GM21825 (cell line): Measurements from ENCODE around the gene AGBL4.

ENCODE experiments used
- ATAC-seq: cut with Tn5 transposase; IDR thresholded peaks from one replicate; pipeline ENCODE4 v1.9.1; 2021; ENCODE audit warnings: mild to moderate bottlenecking, moderate library complexity; ENCODE audit not compliant: unreplicated experiment

The AGBL4 gene

DNA sequence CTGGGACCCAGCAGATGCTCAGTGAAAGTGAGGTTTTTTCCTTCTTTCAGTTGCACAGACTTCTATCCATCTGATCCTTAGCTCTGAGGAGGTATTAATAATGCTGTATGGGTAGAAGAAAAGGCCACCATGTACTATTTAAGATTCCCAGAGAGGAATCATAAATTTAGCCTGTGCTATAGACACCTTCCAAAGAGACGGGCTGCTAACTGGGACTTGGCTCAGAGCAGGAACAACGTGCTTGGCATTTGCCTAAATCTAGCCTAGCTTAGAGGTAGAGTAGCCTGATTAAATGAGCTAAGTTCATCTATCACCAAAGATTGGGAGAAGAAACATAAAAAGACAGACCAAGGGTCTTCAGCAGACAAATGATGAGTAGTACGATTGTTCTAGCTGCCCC lies 1070.1 kb downstream of the AGBL4 start:
- no peak for ATAC-seq

DNA sequence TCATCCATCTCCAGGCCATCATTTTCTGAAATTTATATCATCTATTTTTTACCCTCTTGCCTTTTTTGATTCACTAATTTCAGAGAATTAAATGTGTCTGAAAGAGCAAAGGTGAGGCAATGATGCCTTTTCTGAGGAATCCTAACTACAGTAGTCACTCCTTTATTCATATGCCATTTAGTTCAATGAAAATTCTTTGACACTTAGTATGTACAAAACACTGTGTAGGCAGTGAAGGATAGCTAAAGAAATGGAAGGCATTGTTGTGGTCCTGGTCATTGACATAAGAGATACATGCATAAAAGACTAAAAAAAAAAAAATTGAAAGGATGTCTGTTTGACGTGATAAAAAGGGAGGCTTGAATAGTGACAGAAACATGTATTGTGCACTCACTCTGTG lies 1075.2 kb downstream of the AGBL4 start:
- no peak for ATAC-seq

DNA sequence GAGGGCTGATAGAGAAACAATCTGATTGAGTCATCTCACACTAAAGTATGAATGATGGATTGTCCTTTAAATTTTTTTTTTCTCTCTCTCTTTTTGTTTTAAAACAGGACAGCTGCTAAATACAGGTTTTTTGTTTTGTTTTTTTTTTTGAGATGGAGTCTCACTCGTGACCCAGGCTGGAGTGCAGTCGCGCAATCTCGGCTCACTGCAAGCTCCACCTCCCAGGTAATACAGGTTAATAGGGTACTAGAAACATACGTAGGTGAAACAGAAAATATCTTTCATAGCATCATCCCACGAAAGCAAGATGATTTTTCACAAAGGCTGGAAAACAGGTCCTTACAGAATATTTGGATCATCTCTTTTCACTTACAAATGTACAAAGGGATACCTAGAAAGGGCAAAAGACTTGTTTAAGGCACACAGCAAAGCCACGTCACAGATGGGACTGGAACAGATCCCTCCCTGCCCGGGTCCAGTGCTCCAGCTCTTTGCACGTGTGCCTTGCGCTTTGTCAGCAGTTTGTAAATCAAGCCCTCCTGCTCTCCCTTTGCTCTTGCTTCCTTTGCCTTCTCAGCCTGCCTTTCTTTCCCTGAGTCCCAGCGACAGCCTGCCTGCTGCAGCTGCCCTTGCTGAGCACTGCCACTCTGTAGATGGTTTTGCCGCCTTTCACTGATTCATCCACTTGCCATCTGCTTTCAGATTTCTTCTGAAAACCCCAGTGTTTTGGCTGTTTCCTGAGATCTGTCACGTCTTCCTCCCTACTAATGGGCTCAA lies 1075.8 kb downstream of the AGBL4 start:
- ATAC-seq, result no peak

DNA sequence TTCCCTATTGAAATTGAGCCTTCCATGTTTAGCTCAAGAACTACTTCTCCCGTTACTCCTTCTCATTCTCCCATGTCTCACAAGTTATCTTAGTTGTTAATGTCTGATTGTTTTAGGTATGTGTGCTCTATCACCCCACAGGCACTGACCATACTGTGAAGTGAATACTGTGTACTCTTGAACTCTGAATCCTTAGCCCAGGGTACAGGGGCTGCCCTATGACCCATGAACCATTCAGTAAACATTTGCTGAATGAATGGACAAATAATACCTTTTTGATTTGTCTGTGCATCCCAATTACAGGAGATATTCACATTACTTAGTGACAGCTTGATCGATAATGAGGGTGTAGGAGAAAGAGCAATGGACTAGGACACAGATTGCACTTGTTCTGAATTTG lies 1077.7 kb downstream of the AGBL4 start:
- ATAC-seq, result no peak

DNA sequence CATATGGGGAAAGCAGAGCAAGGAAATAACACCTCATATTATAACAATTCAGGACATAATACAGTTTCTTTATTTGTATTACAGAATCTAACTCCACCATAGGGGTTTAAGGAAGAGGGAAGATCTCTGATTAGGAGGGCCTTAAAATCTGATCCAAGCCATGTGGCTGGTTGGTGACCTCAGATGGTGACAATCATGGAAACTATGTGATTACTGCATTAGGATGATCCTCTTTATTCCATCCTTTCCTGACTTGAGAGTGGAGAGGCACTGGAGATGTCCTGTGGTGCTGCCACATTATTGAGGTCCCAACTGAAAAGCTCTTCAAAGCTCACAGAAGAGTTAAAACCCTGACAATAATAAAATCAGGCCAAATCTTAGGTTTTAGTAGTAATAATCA lies 1078.9 kb downstream of the AGBL4 start:
- no peak for ATAC-seq

DNA sequence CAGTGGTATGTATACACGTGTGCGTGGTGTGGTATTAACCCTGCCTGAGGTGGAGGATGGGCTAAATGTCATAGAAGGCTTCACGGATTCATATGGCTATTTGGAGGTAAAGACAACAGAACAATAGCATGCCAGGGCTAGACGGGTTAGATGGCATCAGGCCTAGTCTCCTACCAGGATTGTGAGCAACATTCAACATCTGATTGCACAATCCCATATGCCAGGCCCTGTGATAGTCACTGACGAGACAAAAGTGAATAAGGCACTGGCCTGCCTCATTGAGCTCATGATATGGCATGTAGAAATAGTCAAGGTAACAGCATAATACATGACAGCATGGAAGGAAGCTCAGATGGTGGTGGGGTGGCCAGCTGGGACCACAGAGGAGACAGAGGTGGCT lies 1079.9 kb downstream of the AGBL4 start:
- ATAC-seq, result no peak

DNA sequence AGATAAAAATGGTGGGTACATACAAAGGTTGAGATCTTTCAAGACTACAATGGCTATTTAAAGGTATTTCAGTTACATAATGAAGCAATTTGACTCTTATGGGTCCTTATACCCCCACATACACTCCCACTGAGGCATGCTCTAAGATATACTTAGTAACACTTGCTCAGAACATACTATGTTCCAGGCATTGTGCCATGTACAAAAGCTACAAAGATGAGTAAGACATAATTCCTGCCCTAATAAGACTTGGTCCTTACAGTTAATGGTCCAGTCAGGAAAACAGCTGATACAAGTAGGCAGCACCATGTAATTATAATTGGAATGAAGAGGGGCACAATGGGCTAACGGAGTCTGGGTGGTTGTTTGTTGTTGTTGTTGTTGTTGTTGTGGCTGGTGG lies 1080.4 kb downstream of the AGBL4 start:
- ATAC-seq, result no peak

DNA sequence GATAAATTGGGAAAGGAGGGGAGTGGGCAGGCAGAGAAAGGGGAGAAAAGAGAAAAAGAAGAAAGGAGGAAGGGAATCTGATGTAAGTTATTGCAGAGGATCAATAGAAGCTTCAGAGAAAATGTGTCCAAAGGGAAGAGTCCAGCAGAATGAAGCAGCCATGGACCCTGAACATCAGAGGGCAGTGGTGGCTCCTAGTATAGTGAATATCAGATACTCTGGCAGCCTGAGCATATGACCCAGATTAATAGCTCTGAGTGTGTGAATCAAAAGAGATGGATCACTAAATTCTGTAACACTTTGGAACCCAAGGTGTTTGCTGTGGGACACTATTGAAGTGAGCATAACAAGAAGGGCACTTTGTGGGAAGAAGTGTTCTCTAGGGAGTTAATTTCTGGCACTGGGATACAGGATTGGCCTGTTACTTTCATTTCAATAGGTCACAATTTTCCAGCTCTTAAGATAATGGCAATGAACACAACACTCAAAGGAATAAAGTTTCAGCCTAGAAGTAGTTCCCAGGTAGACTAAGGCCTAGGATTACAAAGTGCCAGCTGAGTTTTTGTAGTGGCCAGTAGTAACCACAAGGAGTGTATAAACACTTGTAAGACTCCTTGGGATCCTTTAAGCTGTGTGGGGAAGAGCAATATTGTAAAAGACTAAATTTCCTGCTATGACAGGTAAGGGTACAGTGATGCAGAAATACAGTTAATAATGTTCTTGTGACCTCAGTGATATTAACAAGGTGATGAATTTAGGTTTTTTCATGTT lies 1082.6 kb downstream of the AGBL4 start:
- ATAC-seq, result no peak

DNA sequence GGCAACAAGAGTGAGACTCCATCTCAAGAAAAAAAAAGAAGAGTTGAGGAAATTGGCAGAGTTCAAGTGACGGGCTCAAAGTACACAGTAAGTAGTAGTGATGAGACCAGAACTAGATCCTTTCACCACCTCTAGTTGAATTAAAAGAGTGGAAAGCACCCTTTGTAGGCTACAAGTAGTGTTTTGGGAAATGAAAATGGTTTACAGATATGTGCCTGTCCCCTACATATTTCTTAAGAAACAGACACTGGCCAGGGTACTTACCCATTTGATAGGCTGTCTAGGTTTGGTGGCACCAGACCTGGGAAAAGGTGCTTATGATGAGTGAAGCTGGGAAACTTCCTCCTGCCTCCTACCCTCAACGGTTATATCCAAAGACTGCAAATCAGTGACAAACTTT lies 1083.4 kb downstream of the AGBL4 start:
- no peak for ATAC-seq

DNA sequence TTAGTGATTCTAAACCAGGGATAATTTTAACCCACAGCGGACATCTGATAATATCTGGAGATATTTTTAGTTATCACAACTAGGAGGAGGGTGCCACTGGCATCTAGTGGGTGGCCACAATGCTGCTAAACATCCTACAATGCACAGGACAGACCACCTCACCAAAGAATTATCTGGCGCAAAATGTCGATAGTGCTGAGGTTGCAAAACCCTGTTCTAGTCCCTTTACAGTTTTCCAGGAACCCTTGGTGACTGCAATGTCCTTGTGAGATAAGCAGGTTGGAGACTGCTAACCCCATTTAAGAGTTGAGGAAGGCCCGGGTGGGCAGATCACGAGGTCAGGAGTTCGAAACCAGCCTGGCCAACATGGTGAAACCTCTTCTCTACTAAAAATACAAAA lies 1083.9 kb downstream of the AGBL4 start:
- no peak for ATAC-seq

DNA sequence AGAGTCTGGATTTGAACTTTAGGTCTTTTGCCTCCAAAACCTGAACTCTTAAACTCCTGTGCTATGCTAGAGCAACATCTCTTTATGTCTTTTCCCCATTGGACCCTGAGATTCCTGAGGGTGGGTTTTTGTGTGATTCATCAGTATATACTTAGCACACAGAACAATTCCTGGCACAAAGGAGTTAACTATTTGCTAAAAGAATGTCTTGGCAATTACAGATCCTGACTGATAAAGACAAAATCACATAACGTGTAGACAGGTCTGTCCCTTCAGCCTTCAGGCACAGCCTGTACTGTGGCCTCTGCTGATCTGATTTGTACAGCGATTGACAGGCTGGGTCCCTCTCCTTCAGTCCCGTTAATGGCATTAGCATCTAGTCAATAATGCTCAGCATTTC lies 1084.7 kb downstream of the AGBL4 start:
- ATAC-seq, result no peak

DNA sequence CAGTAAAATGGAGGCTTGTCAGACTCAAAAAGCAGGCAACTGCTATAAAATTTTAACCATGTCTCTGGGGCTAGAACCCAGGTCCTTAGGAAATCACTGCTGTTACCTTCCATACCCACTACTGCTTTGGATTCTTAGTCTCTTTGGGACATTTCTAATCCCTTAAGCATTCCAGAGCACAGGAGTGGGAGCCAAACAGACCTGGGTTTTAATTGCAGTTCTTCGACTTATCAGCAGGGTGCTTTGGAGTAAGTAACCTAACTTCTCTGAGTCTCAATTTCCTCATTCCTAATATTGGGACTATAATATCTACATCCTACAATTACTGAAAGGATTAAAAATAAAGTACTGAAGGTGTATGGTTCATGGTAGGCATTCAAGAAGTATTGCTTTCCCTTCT lies 1086.0 kb downstream of the AGBL4 start:
- no peak for ATAC-seq

DNA sequence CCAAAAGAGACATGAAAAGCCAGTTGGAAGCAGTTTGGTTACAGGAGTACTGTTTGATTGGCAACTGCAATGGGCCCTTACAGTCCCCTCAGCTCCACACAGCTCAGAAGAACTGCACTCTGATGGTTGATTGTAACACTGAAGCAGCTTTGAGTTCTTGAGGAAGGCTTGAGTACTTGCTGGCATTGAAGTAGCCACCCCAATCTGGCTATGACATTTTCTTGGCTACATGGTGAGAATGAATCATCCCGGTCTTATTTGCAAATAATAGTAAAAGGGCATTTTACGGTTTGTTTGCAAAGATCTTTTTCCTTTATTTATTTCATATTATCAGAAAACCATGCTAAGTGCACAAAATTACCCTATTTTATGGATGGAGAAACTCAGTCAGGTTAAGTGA lies 1087.3 kb downstream of the AGBL4 start:
- no peak for ATAC-seq

DNA sequence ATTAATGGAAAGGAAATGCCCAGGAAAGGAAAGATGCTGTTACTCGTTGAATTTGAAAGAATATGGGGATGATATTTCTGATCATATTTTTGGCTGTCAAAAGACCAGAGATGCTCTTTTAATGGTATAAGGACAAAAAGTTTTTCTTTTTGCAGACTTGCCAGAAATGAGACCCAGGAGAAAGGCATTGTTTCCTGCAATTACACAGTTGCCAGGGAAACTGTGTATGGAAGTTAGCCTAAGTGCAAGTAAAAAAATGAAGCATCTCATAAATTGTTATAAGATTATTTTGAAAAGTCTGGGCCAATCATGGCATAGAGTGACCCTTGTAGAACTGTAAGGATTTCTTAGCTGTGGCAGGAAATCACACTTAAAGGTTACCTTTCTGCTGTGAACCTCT lies 1091.4 kb downstream of the AGBL4 start:
- no peak for ATAC-seq

DNA sequence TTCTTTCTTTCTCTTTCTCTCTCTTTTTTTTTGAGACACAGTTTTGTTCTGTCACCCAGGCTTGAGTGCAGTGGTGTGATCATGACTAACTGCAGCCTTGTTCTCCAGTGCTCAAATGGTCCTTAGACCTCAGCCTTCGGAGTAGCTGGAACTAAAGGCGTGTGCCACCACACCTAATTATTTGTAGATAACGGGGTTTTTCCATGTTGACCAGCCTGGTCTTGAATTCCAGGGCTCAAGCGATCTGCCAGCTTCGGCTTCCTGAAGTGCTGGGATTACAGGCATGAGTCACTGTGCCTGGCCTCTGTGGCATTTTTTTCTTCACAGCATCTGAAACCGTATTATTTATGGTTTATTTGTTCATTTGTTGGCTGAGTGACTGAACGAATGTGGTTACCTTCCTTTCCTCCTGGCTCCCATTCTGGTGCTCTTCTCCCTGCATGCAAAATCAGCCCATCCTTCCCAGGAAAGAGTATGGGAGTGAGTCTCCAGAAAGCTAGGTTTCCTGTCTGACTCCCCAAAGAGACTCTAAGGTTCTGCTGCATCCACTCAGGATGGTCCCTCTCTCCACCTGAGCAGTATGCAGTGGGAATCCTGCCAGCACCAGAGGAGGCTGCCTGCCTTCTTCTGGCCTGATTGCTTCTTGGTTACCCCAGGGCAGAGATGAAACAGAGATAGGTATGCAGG lies 1092.1 kb downstream of the AGBL4 start:
- ATAC-seq, result no peak

DNA sequence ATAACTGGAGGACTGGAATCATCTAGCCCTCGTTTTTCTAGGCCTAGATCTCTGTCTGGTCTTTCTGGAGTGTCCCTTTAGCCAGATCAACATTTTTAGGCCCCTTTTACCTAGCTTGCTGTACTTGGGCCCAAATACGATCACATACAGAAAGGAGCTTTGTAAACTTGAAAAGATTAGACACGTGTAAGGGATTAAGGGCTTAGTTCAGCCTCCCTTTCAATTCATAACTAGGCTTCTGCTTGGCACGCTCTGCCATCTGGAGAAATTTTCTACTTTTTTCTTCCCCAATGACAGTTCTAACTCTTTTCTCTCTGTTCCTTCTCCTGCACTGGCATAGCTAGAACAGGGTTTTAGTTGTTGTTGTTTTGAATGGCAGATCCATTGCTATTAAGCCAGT lies 1093.7 kb downstream of the AGBL4 start:
- no peak for ATAC-seq

DNA sequence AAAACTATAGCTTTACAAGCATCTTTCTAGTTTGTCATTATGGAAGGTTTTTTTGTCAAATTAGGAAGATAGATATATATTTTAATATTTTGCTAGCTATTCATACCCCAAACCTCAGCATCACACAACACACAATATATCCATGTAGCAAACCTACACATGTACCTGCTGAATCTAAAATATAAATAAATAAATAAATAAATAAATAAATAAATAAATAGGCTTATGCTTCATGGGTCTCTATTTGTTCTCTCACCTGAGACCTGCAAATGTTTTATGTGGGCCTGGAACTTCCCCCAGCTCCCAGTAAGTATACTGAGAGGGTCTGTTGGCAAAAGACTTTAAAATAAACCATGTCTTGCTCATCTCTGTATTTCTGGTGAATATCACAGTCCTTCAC lies 1099.7 kb downstream of the AGBL4 start:
- ATAC-seq, result no peak

DNA sequence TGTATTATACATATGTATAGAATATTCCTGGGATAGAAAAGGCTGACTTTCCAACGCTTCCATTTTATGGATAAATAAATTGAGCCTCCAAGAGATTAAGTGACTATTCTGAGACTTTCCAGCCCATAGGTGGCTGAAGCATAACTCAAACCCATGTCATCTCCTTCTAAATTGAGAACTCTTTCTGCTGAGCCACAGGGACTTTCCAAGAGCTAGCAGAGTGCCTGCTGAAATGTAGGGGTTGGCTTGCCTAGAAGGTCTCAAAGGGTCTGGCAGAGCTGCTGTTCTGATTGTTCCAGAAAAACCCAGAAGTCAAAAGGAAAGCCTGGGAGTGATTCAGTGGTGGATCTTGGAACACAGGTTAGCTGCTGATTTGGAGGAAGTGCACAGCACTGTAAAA lies 1100.6 kb downstream of the AGBL4 start:
- no peak for ATAC-seq

DNA sequence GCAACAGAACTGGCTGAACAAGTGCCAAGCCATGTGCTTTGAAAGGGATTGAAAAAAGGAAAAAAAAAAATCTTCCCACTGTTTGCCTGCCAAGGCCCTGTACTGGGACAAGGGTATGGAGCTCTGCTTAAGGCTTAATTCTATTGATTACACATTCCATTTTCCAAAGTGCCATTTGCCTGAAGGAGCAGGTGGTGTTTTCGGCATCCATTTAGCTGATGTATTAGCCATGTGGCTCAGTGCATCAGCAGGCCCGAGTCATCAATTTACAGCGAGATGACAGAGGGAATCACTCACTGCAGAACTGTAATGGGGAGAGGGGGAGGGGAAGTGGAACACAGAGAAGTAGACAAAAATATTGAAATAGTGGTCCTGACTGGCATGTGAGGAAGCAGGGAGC lies 1102.9 kb downstream of the AGBL4 start:
- ATAC-seq, result no peak

DNA sequence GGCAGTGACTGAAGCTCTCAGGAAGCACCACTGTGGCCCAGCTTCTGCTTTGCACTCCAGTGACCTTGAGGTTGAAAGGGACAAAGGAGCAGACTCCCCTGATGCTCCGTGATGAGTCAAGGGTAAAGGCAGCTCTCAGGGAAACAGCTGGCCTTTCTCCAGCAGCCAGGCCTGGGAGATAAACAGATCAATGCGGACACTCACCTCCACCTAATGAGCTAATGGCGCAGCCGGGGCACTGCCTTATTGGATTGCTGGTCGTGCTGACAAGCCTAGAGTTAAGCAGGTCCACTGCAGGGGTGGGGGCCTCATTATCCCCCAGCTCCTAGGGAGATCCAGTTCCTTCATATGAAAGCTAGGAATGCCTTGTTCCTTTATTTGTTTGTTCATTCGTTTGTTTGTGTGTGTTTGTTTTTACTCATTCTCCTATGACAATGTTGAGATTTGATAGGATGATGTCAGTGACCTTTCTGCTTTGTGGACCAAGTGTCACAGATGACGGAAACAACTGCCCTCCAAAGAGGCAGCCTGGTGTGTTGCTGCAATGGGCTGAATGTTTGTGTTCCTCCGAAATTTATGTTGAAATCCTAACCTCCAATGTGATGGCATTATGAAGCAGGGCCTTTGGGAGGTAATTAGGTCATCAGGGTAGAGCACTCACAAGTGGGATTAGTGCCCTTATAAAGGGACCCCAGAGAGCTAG lies 1105.7 kb downstream of the AGBL4 start:
- ATAC-seq, result no peak

DNA sequence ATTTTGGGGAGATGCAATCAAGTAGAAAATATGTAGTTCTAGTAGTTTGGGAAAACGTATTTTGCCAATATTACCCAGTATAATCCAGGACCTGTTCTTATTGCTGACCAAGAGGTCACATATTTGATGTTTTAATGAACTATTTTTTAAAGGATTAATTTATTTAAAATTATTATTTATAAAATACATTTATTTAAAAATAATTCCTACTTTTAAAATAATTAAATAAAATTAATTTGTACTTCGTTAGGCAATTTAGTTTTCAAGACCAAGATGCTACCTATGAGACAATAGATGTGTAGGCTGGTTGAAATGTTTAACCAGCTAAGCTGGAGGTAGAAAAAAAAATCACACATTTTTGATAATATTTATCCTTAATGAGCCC lies 1106.7 kb downstream of the AGBL4 start:
- no peak for ATAC-seq
